CD4-positive, alpha-beta T cell (primary cell): Measurements from ENCODE around the gene FBLN7. TPM values are rescaled to one million over a fixed set of nuclear protein-coding genes. Genes with fewer than 3 reads are reported as not detected.
"Not testable (repeated sequence)": the region's sequence is repeated elsewhere in the genome, so short reads cannot be mapped to it uniquely, and the experiment has no call there.

Experiments used
- ATAC-seq: fragments of 200-7000 bp; cut with Tn5 transposase; one replicate; pipeline ENCODE4 v1.10.0; 2022; ENCODE audit warnings: mild to moderate bottlenecking; ENCODE audit not compliant: poor library complexity
- CTCF ChIA-PET: fragments of 350-600 bp; sonication (Branson Sonifier 250); formaldehyde crosslinking; loops from one replicate; lab custom pipeline; 2021; ENCODE audit warnings: antibody characterized with exemption, inconsistent platforms; lab: Charles Lee
- POLR2A ChIA-PET: fragments of 350-600 bp; sonication (Branson Sonifier 250); formaldehyde crosslinking; loops from one replicate; lab custom pipeline; 2021; ENCODE audit warnings: antibody characterized with exemption, inconsistent platforms; lab: Charles Lee
- DNase-seq, 14 experiments: peaks; one replicate each; pipeline ENCODE4 v3.0.0-alpha.2; 2013 to 2020; ENCODE audit warnings: mixed read lengths in 2 of 14
- H3K27ac ChIP-seq, 2 donors: one replicate each; pipeline versions ENCODE4 v1.5.1 to v1.7.0; 2013; ENCODE audit warnings: low read length in 2 of 2, low read depth in 1 of 2, mild to moderate bottlenecking in 1 of 2
- H3K27me3 ChIP-seq, 2 experiments: 1 replicate in 1 of 2; 2 replicates in 1 of 2; pipeline versions ENCODE4 v1.6.1 to v1.7.0; 2013; ENCODE audit warnings: low read length in 2 of 2, control low read depth in 1 of 2, mild to moderate bottlenecking in 1 of 2, moderate library complexity in 1 of 2; ENCODE audit not compliant: insufficient read depth in 2 of 2, control insufficient read depth in 1 of 2
- H3K36me3 ChIP-seq: one replicate; pipeline ENCODE4 v1.6.1; 2013; ENCODE audit warnings: low read length, control low read depth; ENCODE audit not compliant: insufficient read depth
- H3K4me1 ChIP-seq: one replicate; pipeline ENCODE4 v1.6.1; 2013; ENCODE audit warnings: low read length, control low read depth; ENCODE audit not compliant: insufficient read depth
- H3K4me3 ChIP-seq: one replicate; pipeline ENCODE4 v1.5.1; 2013; ENCODE audit warnings: mild to moderate bottlenecking, low read length, moderate library complexity
- H3K9me3 ChIP-seq, 2 experiments: 1 replicate in 1 of 2; 2 replicates in 1 of 2; pipeline versions ENCODE4 v1.6.1 to v1.7.0; 2013; ENCODE audit warnings: low read length in 2 of 2, mild to moderate bottlenecking in 2 of 2, control low read depth in 1 of 2, moderate library complexity in 1 of 2; ENCODE audit not compliant: control insufficient read depth in 1 of 2, insufficient read depth in 1 of 2
- H3K27ac Mint-ChIP-seq: one replicate; pipeline ENCODE4 v1.8.0; 2020; ENCODE audit warnings: mixed read lengths
- H3K27me3 Mint-ChIP-seq: one replicate; pipeline ENCODE4 v1.8.0; 2021; ENCODE audit warnings: mixed read lengths
- H3K36me3 Mint-ChIP-seq: one replicate; pipeline ENCODE4 v1.8.0; 2021; ENCODE audit warnings: low read depth, mixed read lengths
- H3K4me1 Mint-ChIP-seq: one replicate; pipeline ENCODE4 v1.8.0; 2021; ENCODE audit warnings: low read depth, mixed read lengths
- H3K4me3 Mint-ChIP-seq: one replicate; pipeline ENCODE4 v1.8.0; 2020; ENCODE audit warnings: mild to moderate bottlenecking, mixed read lengths
- H3K9me3 Mint-ChIP-seq: one replicate; pipeline ENCODE4 v1.8.0; 2020; ENCODE audit warnings: mixed read lengths
- CTCF ChIP-seq: fragments of 200-600 bp; IDR thresholded peaks from one replicate; pipeline ENCODE4 v1.8.0; 2022; ENCODE audit warnings: antibody characterized with exemption, mild to moderate bottlenecking
- intact Hi-C, 2 experiments: fragments of 100-400 bp; cut with DNase I in 1 of 2; cut with micrococcal nuclease in 1 of 2; formaldehyde crosslinking; loops; one replicate each; pipeline versions ENCODE4 v1.15.1 to v1.9.0; 2023 to 2025; cut with DNase I, micrococcal nuclease
- total RNA-seq, 174 experiments: library from RNA in 2 of 174; stranded (reverse) in 2 of 174; gene quantifications; one replicate each; pipeline ENCODE4 v1.2.3 and lab custom pipeline; 2021 to 2026

The FBLN7 gene
- total RNA-seq, 2 experiments from 2014 or later, result 27.0 to 27.2 TPM

GRCh38 chr2:112137516-112138158 is 548 bp upstream of the FBLN7 start:
- H3K36me3 Mint-ChIP-seq, result peaks cover 4% of the 10 kb centered on the region
- Histone ChIP-seq H3K4me1 (peaks cover 15% of the 10 kb centered on the region), H3K4me3 (peak overlapping the region; percentile 54), H3K36me3 (no peaks in the 10 kb centered on the region), H3K9me3 (peaks cover 1 to 7% of the 10 kb centered on the region in 2 experiments), H3K27me3 (peaks cover 10 to 21% of the 10 kb centered on the region in 2 experiments), H3K27ac (no peak overlapping the region)
- H3K27ac Mint-ChIP-seq, result peak overlapping the region; percentile 74
- ATAC-seq (peak; percentile 51), DNase-seq (peak in 5 of 14 experiments; percentile 18 to 54 (median 43))
- no peak for TF ChIP-seq CTCF
- ChIA-PET CTCF (no interaction called here), POLR2A (interaction anchor here (0.7 to 1.9 kb wide), 4 partner anchors 15 to 137 kb away, joined by 3 to 6 read pairs (median 4); partner anchors contain the start of gene ZC3H8)
- H3K4me3 Mint-ChIP-seq, result peak overlapping the region; percentile 81
- H3K9me3 Mint-ChIP-seq, result no peaks in the 10 kb centered on the region
- intact Hi-C loops, result no loop called here
- H3K4me1 Mint-ChIP-seq, result peaks cover 10% of the 10 kb centered on the region
- H3K27me3 Mint-ChIP-seq, result peaks cover 36% of the 10 kb centered on the region

GRCh38 chr2:112139033-112139614 is 939 bp downstream of the FBLN7 start:
- H3K36me3 ChIP-seq, CTCF ChIA-PET, H3K9me3 ChIP-seq, ATAC-seq, H3K27ac ChIP-seq, H3K36me3 Mint-ChIP-seq, intact Hi-C loops, H3K4me3 Mint-ChIP-seq, H3K9me3 Mint-ChIP-seq, H3K4me1 Mint-ChIP-seq, H3K27ac Mint-ChIP-seq: not testable (repeated sequence)
- peak in 1 of 14 experiments; percentile 8 for DNase-seq
- H3K4me1 ChIP-seq, result peaks cover 15% of the 10 kb centered on the region
- POLR2A ChIA-PET, result interaction anchor here (1.9 kb wide), 1 partner anchor 43 kb away, joined by 6 read pairs; no protein-coding TSS in a partner anchor
- H3K27me3 ChIP-seq, result peaks cover 10 to 21% of the 10 kb centered on the region in 2 experiments
- H3K27me3 Mint-ChIP-seq, result peaks cover 36% of the 10 kb centered on the region
- H3K4me3 ChIP-seq, result peak overlapping the region; percentile 40

DNA sequence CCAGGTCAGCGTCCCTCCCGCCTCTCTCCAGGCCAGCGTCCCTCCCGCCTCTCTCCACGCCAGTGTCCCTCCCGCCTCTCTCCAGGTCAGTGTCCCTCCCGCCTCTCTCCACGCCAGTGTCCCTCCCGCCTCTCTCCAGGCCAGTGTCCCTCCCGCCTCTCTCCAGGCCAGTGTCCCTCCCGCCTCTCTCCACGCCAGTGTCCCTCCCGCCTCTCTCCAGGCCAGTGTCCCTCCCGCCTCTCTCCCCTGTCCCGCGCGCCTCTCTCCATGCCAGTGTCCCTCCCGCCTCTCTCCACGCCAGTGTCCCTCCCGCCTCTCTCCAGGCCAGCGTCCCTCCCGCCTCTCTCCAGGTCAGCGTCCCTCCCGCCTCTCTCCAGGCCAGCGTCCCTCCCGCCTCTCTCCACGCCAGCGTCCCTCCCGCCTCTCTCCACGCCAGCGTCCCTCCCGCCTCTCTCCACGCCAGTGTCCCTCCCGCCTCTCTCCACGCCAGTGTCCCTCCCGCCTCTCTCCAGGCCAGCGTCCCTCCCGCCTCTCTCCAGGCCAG is 1.5 kb downstream of the FBLN7 start:
- H3K4me1 Mint-ChIP-seq, H3K27ac ChIP-seq, POLR2A ChIA-PET, H3K36me3 Mint-ChIP-seq, H3K9me3 ChIP-seq, H3K9me3 Mint-ChIP-seq, H3K27ac Mint-ChIP-seq, ATAC-seq, H3K36me3 ChIP-seq, H3K4me3 Mint-ChIP-seq, H3K4me3 ChIP-seq, CTCF ChIA-PET: not testable (repeated sequence)
- Histone ChIP-seq H3K27me3 (peaks cover 10 to 21% of the 10 kb centered on the region in 2 experiments), H3K4me1 (peaks cover 15% of the 10 kb centered on the region)
- peak in 1 of 14 experiments; percentile 4 for DNase-seq
- H3K27me3 Mint-ChIP-seq, result peaks cover 36% of the 10 kb centered on the region
- intact Hi-C loops, result loop anchor here in 1 of 2 experiments (5.0 kb wide), 1 partner anchor 43 kb away; no protein-coding TSS in a partner anchor

DNA sequence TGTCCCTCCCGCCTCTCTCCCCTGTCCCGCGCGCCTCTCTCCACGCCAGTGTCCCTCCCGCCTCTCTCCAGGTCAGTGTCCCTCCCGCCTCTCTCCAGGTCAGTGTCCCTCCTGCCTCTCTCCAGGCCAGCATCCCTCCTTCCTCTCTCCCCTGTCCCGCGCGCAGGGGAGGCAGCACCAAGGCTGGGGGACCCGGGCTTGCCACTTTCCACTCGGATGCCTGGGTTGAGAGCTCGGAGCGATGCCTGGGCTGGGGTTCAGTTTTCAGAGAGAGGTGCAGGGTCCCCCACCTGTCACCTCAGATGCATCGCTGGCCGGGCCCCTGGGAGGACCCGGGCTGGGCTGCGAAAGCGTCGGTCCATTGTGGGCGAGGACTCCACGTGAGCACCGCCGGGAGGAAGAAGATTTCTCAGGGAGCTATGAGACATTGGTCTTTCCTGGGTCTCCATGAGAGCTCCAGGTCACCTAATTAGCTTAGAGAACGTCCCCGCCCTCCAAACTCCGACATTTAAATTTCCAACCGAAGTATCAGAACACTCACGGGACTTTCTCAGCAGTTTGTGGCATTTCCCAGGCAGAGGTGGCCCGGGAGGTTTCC is 2.1 kb downstream of the FBLN7 start:
- Mint-ChIP-seq H3K4me1 (peaks cover 8% of the 10 kb centered on the region), H3K27me3 (peaks cover 33% of the 10 kb centered on the region), H3K9me3 (no peaks in the 10 kb centered on the region), H3K4me3 (peak overlapping the region; percentile 71), H3K27ac (no peak overlapping the region), H3K36me3 (peaks cover 4% of the 10 kb centered on the region)
- ChIA-PET CTCF (no interaction called here), POLR2A (no interaction called here)
- Histone ChIP-seq H3K4me3 (no peak overlapping the region), H3K9me3 (peaks cover 0 to 5% of the 10 kb centered on the region in 2 experiments), H3K27ac (no peak overlapping the region), H3K27me3 (peaks cover 10 to 21% of the 10 kb centered on the region in 2 experiments), H3K4me1 (peaks cover 15% of the 10 kb centered on the region), H3K36me3 (no peaks in the 10 kb centered on the region)
- DNase-seq, result peak in 1 of 14 experiments; percentile 29
- no peak for TF ChIP-seq CTCF
- intact Hi-C loops, result loop anchor here in 1 of 2 experiments (5.0 kb wide), 1 partner anchor 42 kb away; no protein-coding TSS in a partner anchor
- no peak for ATAC-seq
